GM12878 (cell line): ENCODE measurements around the gene ATP5ME.

ENCODE experiments used
- CTCF ChIP-seq, 3 experiments: IDR thresholded peaks in 2 of 3; conservative IDR thresholded peaks in 1 of 3; 2 replicates each; pipeline ENCODE4 v1.5.1; 2011; ENCODE audit warnings: low read depth in 3 of 3, low read length in 3 of 3, mild to moderate bottlenecking in 3 of 3, control low read depth in 2 of 3, moderate library complexity in 2 of 3, inconsistent platforms in 1 of 3, mixed read lengths in 1 of 3; ENCODE audit not compliant: control insufficient read depth in 2 of 3, insufficient read depth in 1 of 3; ENCODE audit errors: extremely low read depth in 1 of 3
- DPF2 ChIP-seq: fragments of 450-650 bp; IDR thresholded peaks from 2 replicates; pipeline ENCODE4 v1.6.1; 2017; ENCODE audit warnings: mild to moderate bottlenecking
- EZH2 ChIP-seq: IDR thresholded peaks from 2 replicates; pipeline ENCODE4 v1.6.1; 2012; ENCODE audit warnings: low read depth, mild to moderate bottlenecking, control low read depth, inconsistent platforms, low read length, borderline replicate concordance; ENCODE audit not compliant: control insufficient read depth
- POLR2A ChIP-seq: IDR thresholded peaks from 2 replicates; pipeline ENCODE4 v1.6.1; 2011; ENCODE audit warnings: low read depth, mild to moderate bottlenecking, low read length
- RAD51 ChIP-seq: fragments of 450-650 bp; IDR thresholded peaks from 2 replicates; pipeline ENCODE4 v1.6.1; 2016; ENCODE audit warnings: moderate library complexity, mild to moderate bottlenecking, inconsistent platforms
- SPI1 ChIP-seq: IDR thresholded peaks from 2 replicates; pipeline ENCODE4 v1.6.1; 2011; ENCODE audit warnings: low read depth, mild to moderate bottlenecking, low read length, moderate library complexity, borderline replicate concordance; ENCODE audit not compliant: insufficient read depth
- ZBTB4 ChIP-seq: fragments of 450-650 bp; formaldehyde crosslinking; IDR thresholded peaks from 2 replicates; pipeline ENCODE4 v1.4.0; 2022; ENCODE audit warnings: mild to moderate bottlenecking, moderate library complexity
- ZSCAN29 ChIP-seq: fragments of 450-650 bp; IDR thresholded peaks from 2 replicates; pipeline ENCODE4 v1.6.1; 2017; ENCODE audit warnings: mild to moderate bottlenecking, moderate library complexity

GRCh38 chr4:680551-680927 is 6.5 kb upstream of the ATP5ME start:
- TF ChIP-seq EZH2 (no peak), CTCF (IDR thresholded peaks at IDR 0.05 in 2 of 3, conservative IDR thresholded peaks at IDR 0.05 in 1 of 3; ENCODE audit: control insufficient read depth in 2 of 3, extremely low read depth in 1 of 3, insufficient read depth in 1 of 3, low read depth in 3 of 3, low read length in 3 of 3) (no peak), SPI1 (no peak), POLR2A (no peak), RAD51 (no peak), ZBTB4 (no peak), ZSCAN29 (no peak), DPF2 (0 out of 2 replicates have a peak, but pooled peaks have one; percentile 38)
